SK-N-SH treated with all-trans-retinoic acid at 6 μM for 48 hours (cell line): ENCODE results near the gene MTERF2.
A peak's percentile ranks its signal among the peaks of the same experiment; 100 is the strongest.

ENCODE experiments used
- ATAC-seq: fragments of 200-7000 bp; cut with Tn5 transposase; 3 replicates; pipeline ENCODE4 v1.9.1; 2020; ENCODE audit warnings: mild to moderate bottlenecking, moderate library complexity
- ARNTL ChIP-seq: fragments of 450-650 bp; formaldehyde crosslinking; IDR thresholded peaks from 2 replicates; pipeline ENCODE4 v1.5.0; 2020; ENCODE audit warnings: low read depth, mild to moderate bottlenecking, moderate library complexity, borderline replicate concordance
- BACH2 ChIP-seq: fragments of 250-450 bp; sonication (Bioruptor Pico); IDR thresholded peaks from 2 replicates; pipeline ENCODE4 v1.9.0; 2021; ENCODE audit warnings: mild to moderate bottlenecking, borderline replicate concordance
- CREB5 ChIP-seq: fragments of 250-450 bp; sonication (Bioruptor Pico); IDR thresholded peaks from 2 replicates; pipeline ENCODE4 v1.5.1; 2020; ENCODE audit warnings: low read depth, mild to moderate bottlenecking, moderate library complexity
- CSDC2 ChIP-seq: fragments of 250-450 bp; sonication (Bioruptor Pico); IDR thresholded peaks from 2 replicates; pipeline ENCODE4 v1.5.0; 2020; ENCODE audit warnings: mild to moderate bottlenecking, moderate library complexity
- ESRRG ChIP-seq: fragments of 250-450 bp; sonication (Bioruptor Pico); IDR thresholded peaks from 2 replicates; pipeline ENCODE4 v1.6.1; 2021; ENCODE audit warnings: mild to moderate bottlenecking
- GLIS3 ChIP-seq: fragments of 250-450 bp; sonication (Bioruptor Pico); IDR thresholded peaks from 2 replicates; pipeline ENCODE4 v1.5.0; 2020; ENCODE audit warnings: mild to moderate bottlenecking, moderate library complexity
- ISL1 ChIP-seq: fragments of 250-450 bp; sonication (Bioruptor Pico); IDR thresholded peaks from 2 replicates; pipeline ENCODE4 v2.1.2; 2022; ENCODE audit warnings: mild to moderate bottlenecking, moderate library complexity
- OSR1 ChIP-seq: fragments of 250-450 bp; sonication (Bioruptor Pico); IDR thresholded peaks from 2 replicates; pipeline ENCODE4 v1.8.0; 2022; ENCODE audit warnings: moderate library complexity, mild to moderate bottlenecking, inconsistent platforms
- POU6F1 ChIP-seq: fragments of 250-450 bp; sonication (Bioruptor Pico); IDR thresholded peaks from 2 replicates; pipeline ENCODE4 v1.8.0; 2021; ENCODE audit warnings: low read depth, mild to moderate bottlenecking, moderate library complexity, borderline replicate concordance
- PPARA ChIP-seq: fragments of 250-450 bp; sonication (Bioruptor Pico); IDR thresholded peaks from 2 replicates; pipeline ENCODE4 v1.5.0; 2020; ENCODE audit warnings: mild to moderate bottlenecking, borderline replicate concordance
- RARB ChIP-seq: fragments of 250-450 bp; sonication (Bioruptor Pico); IDR thresholded peaks from 2 replicates; pipeline ENCODE4 v1.8.0; 2021; ENCODE audit warnings: mild to moderate bottlenecking, moderate library complexity
- SNAI2 ChIP-seq: fragments of 250-450 bp; sonication (Bioruptor Pico); IDR thresholded peaks from 2 replicates; pipeline ENCODE4 v1.5.0; 2020; ENCODE audit warnings: mild to moderate bottlenecking, moderate library complexity
- TCF4 ChIP-seq: fragments of 250-450 bp; sonication (Bioruptor Pico); IDR thresholded peaks from 2 replicates; pipeline ENCODE4 v1.8.0; 2021; ENCODE audit warnings: mild to moderate bottlenecking, moderate library complexity, borderline replicate concordance
- TOX ChIP-seq: fragments of 250-450 bp; sonication (Bioruptor Pico); IDR thresholded peaks from 2 replicates; pipeline ENCODE4 v1.8.0; 2021; ENCODE audit warnings: mild to moderate bottlenecking, moderate library complexity, borderline replicate concordance
- ZC3H10 ChIP-seq: fragments of 250-450 bp; sonication (Bioruptor Pico); IDR thresholded peaks from 2 replicates; pipeline ENCODE4 v1.5.1; 2021; ENCODE audit warnings: mild to moderate bottlenecking, moderate library complexity
- ZFP3 ChIP-seq: fragments of 250-450 bp; sonication (Bioruptor Pico); IDR thresholded peaks from 2 replicates; pipeline ENCODE4 v1.5.0; 2020; ENCODE audit warnings: mild to moderate bottlenecking, moderate library complexity
- ZFP30 ChIP-seq: fragments of 450-650 bp; formaldehyde crosslinking; IDR thresholded peaks from 2 replicates; pipeline ENCODE4 v1.5.0; 2022; ENCODE audit warnings: mild to moderate bottlenecking, moderate library complexity
- ZNF70 ChIP-seq: fragments of 450-650 bp; formaldehyde crosslinking; IDR thresholded peaks from 2 replicates; pipeline ENCODE4 v1.5.0; 2020; ENCODE audit warnings: mild to moderate bottlenecking, moderate library complexity
- ZNF8 ChIP-seq: fragments of 450-650 bp; formaldehyde crosslinking; IDR thresholded peaks from 2 replicates; pipeline ENCODE4 v1.5.0; 2020; ENCODE audit warnings: mild to moderate bottlenecking, moderate library complexity
- TF ChIP-seq, protein P1 (sequence below): fragments of 250-450 bp; sonication (Bioruptor Pico); IDR thresholded peaks from 2 replicates; pipeline ENCODE4 v1.5.1; 2021; ENCODE audit warnings: mild to moderate bottlenecking, moderate library complexity
- TF ChIP-seq, protein P2 (sequence below): fragments of 250-450 bp; sonication (Bioruptor Pico); IDR thresholded peaks from 2 replicates; pipeline ENCODE4 v1.5.0; 2020; ENCODE audit warnings: mild to moderate bottlenecking, moderate library complexity

The MTERF2 gene

DNA sequence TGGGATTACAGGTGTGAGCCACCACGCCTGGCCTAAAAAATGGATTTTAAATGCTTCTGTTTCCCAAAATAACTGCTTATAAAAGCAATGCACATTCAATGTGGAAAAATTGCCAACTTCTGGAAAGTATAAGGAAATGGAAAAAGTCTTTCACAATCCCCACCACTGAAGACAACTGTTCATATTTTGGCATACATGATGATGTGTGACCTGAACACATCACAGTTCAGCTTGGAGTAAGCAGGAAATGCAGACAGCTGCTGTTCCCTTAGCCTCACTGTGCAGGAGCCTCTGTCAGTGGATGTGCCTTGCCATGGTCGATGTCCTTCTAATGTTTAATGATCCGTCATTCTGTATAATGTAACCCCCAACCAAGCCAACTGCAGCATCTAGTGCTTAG is 5.2 kb downstream of the MTERF2 start:
- TF ChIP-seq BACH2 (no peak), ARNTL (CRISPR knock-in tag) (no peak), ESRRG (CRISPR knock-in tag) (no peak), TOX (CRISPR knock-in tag) (no peak), ZFP3 (no peak), ISL1 (CRISPR knock-in tag) (no peak), ZNF8 (CRISPR knock-in tag) (no peak), CSDC2 (no peak), RARB (no peak), SNAI2 (CRISPR knock-in tag) (no peak), POU6F1 (CRISPR knock-in tag) (no peak), TCF4 (CRISPR knock-in tag) (no peak)
- TF ChIP-seq, protein P1, sequence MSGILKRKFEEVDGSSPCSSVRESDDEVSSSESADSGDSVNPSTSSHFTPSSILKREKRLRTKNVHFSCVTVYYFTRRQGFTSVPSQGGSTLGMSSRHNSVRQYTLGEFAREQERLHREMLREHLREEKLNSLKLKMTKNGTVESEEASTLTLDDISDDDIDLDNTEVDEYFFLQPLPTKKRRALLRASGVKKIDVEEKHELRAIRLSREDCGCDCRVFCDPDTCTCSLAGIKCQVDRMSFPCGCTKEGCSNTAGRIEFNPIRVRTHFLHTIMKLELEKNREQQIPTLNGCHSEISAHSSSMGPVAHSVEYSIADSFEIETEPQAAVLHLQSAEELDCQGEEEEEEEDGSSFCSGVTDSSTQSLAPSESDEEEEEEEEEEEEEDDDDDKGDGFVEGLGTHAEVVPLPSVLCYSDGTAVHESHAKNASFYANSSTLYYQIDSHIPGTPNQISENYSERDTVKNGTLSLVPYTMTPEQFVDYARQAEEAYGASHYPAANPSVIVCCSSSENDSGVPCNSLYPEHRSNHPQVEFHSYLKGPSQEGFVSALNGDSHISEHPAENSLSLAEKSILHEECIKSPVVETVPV (CRISPR knock-in tag), result no peak
- TF ChIP-seq, protein P2, sequence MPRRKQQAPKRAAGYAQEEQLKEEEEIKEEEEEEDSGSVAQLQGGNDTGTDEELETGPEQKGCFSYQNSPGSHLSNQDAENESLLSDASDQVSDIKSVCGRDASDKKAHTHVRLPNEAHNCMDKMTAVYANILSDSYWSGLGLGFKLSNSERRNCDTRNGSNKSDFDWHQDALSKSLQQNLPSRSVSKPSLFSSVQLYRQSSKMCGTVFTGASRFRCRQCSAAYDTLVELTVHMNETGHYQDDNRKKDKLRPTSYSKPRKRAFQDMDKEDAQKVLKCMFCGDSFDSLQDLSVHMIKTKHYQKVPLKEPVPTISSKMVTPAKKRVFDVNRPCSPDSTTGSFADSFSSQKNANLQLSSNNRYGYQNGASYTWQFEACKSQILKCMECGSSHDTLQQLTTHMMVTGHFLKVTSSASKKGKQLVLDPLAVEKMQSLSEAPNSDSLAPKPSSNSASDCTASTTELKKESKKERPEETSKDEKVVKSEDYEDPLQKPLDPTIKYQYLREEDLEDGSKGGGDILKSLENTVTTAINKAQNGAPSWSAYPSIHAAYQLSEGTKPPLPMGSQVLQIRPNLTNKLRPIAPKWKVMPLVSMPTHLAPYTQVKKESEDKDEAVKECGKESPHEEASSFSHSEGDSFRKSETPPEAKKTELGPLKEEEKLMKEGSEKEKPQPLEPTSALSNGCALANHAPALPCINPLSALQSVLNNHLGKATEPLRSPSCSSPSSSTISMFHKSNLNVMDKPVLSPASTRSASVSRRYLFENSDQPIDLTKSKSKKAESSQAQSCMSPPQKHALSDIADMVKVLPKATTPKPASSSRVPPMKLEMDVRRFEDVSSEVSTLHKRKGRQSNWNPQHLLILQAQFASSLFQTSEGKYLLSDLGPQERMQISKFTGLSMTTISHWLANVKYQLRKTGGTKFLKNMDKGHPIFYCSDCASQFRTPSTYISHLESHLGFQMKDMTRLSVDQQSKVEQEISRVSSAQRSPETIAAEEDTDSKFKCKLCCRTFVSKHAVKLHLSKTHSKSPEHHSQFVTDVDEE (CRISPR knock-in tag), result no peak
- no peak for ATAC-seq

- ATAC-seq, result peak; percentile 15; the same call in 2 of the 3 replicates
- no peak for TF ChIP-seq ZFP3
- no peak for TF ChIP-seq TCF4 (CRISPR knock-in tag)
- no peak for TF ChIP-seq BACH2
- TF ChIP-seq ARNTL (CRISPR knock-in tag), result no peak
Measured at GRCh38 chr12:106980944-106981343, 6.0 kb downstream of the MTERF2 start.

DNA sequence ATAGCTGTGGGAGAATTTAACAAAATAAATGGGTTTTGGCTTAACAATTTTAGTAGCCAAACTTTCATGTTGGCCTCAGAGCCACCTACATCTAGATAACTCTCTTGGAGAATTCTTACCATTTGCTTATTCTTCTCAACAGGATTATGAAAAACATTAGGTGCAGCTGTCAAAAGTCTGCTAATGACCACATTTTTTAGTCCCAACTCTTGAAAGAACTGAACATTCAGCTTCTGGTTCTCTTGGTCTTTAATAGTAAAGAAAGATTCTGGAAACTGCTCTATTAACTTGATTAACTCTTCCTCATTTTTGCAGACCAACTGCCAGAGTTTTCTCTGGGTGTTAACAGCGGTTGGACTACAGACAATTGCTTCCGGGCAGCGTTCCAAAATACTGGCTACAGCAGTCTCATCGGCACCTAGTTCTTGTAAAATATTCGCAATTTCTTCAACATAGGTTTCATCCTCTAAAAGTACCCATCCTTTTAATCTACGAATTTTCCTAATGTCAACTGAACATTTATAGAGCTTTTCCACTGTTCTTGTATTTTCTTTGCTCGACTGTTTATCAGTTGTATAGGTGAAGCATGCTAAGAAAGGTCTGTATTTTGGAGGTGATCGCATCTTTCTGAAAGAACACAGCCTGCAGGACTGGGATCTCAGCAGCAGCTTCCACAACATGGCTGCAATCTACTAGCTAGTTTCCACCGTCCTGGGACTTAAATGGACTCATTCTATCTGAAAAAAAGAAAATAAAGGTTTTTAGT is 8.7 kb downstream of the MTERF2 start:
- peak; percentile 43 for ATAC-seq

More for the DNA sequence above, 8.7 kb downstream of the MTERF2 start:
- TF ChIP-seq ZC3H10 (CRISPR knock-in tag), result no peak
- no peak for TF ChIP-seq ZNF70 (CRISPR knock-in tag)
- TF ChIP-seq, protein P1 (CRISPR knock-in tag), result no peak
- no peak for TF ChIP-seq RARB
- no peak for TF ChIP-seq ZFP30 (CRISPR knock-in tag)
- TF ChIP-seq GLIS3 (CRISPR knock-in tag), result no peak
- TF ChIP-seq ZFP3, result no peak
- no peak for TF ChIP-seq PPARA
- TF ChIP-seq ARNTL (CRISPR knock-in tag), result no peak
- TF ChIP-seq POU6F1 (CRISPR knock-in tag), result no peak
- no peak for TF ChIP-seq ESRRG (CRISPR knock-in tag)
- no peak for TF ChIP-seq OSR1 (CRISPR knock-in tag)
- TF ChIP-seq CREB5, result no peak
- TF ChIP-seq, protein P2 (CRISPR knock-in tag), result no peak
- TF ChIP-seq, all 23 proteins: peak for 0
